HG03060 (cell line): ENCODE data around the gene HECTD3.
"Not testable (repeated sequence)": the region's sequence is repeated elsewhere in the genome, so short reads cannot be mapped to it uniquely, and the experiment has no call there.

Experiments
- ATAC-seq: cut with Tn5 transposase; IDR thresholded peaks from one replicate; pipeline ENCODE4 v1.9.1; 2021; ENCODE audit warnings: low read depth, moderate number of reproducible peaks; ENCODE audit not compliant: unreplicated experiment

The HECTD3 gene

DNA sequence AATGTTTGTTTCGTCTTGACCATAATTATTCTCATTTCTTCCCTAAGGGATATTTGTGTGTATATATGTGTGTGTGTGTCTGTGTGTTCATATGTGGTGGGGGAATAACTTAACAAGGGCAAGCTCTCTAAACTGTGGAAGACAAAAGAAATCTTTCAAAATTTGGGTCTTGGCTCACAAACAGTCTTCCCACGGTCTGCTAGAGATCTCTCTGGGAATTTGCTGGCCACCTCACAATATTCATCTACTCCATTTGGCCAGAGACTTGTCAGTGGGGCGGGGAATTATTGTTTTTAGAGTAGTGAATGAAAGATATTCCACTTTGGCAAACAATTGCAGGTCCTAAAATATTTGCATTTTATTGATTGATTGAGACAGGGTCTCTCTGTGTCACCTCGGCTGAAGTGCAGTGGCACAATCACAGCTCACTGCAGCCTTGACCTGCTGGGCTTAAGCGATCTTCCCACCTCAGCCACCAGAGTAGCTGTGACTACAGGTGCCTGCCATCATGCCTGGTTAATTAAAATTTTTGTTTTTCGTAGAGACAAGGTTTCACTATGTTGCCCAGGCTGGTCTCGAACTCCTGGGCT lies 16.7 kb downstream of the HECTD3 start:
- no peak for ATAC-seq

- no peak for ATAC-seq
Observed at GRCh38 chr1:44988531-44989156, 22.5 kb downstream of the HECTD3 start.

DNA sequence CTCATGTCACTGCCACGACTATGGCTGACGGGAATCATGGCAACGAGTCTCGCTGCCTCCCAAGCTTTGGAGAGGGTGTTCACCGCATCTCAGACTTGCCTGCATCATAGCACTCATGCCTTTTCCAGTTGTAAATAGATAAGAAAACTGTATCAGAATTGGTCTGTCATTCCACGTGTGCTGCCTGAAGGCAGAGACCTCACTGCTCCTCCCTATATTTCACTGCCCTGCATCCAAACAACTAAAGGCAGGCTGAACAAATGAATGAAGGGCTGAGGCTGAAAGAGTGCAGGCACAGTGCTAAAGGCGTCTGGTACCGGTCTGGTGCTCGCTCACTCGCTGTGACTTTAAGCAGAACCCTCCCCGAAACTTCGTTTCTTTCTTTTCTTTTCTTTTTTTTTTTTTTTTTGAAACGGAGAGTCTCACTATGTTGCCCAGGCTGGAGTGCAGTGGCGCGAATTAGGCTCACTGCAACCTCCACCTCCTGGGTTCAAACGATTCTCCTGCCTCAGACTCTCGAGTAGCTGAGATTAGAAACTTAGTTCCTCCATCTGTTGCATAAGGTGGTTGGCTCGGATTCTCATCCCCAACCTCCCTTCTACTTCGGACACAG lies 25.3 kb downstream of the HECTD3 start:
- ATAC-seq = no peak

DNA sequence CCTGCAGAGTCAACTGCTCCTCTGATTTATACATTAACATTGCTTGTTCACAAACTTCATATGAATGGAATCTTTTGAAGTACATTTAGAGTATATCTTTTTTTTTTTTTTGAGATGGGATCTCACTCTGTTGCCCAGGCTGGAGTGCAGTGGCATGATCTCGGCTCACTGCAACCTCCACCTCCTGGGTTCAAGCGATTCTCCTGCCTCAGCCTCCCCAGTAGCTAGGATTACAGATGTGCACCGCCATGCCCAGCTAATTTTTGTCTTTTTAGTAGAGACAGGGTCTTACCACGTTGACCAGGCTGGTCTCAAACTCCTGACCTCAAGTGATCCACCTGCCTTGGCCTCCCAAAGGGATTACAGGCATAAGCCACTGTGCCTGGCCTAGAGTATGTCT lies 33.8 kb downstream of the HECTD3 start:
- not testable (repeated sequence) for ATAC-seq

- ATAC-seq = no peak
Observed at GRCh38 chr1:44976252-44976651, 34.9 kb downstream of the HECTD3 start.

GRCh38 chr1:44973645-44974044 lies 37.5 kb downstream of the HECTD3 start:
- no peak for ATAC-seq

DNA sequence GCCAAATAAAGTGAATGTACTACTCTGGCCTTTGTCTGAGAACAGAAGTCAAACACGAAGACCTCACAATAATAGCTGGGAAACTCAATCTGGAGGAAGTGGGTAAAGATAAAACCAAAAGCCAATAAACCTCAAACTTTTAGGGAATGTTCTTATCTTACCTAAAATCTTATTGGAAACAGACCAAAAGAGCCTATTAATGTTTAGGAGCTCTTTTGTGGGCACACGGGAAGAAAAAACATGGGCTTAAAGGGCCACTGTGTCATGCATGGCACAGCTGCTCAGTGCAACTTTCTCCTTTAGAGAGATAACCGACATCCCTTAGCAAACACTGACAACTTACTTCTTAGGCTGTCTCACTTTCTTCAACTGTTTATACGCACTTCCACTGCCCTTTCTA lies 40.8 kb downstream of the HECTD3 start:
- ATAC-seq = no peak

DNA sequence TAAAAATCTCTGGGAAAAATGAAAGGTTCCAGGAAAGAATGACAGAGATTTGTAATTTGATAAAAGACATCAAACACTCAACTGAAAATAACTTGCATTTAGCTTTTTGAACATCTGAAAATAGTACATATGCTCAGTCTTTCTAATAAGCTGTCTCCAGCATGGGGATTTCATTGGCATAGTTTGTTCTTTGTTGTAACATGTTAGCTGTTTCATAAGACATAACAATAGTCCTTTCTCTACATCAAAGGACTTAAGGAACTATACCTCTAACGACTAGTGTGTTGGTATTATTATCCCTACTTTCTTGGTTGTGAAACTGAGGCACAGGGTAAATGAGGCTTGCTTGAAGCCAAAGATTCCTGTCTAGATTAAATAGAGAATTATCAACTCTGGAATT lies 46.7 kb downstream of the HECTD3 start:
- no peak for ATAC-seq

GRCh38 chr1:44962729-44963128 lies 48.4 kb downstream of the HECTD3 start:
- no peak for ATAC-seq

DNA sequence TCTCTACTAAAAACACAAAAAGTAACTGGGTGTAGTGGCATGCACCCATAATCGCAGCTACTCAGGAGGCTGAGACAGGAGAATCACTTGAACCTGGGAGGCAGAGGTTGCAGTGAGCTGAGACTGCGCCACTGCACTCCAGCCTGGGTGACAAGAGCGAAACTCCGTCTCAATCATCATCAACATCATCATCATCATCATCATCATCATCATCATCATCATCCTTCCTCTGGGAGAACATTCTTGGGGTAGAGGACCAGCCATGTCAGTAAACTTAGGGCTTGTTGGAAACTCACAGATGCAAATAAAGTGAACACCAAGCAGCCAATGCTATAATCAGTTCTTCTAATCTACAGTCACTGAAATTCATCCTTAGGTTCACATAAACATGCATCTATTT lies 49.1 kb downstream of the HECTD3 start:
- not testable (repeated sequence) for ATAC-seq

DNA sequence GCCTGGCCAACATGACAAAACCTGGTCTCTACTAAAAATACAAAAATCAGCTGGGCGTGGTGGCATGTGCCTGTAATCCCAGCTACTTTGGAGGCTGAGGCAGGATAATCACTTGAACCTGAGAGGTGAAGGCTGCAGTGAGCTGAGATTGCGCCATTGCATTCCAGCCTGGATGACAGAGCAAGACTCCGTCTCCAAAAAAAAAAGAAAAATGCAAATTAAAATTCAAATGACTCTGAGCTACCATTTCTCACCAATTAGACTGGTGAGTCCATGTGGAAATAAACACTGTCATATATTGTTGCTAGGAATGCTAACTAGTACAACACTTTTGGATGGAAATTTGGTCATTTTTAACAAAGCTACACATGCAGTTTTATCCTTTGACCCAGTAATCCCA lies 53.6 kb downstream of the HECTD3 start:
- ATAC-seq = not testable (repeated sequence)

- not testable (repeated sequence) for ATAC-seq
Observed at GRCh38 chr1:44956077-44956476, 55.0 kb downstream of the HECTD3 start.
